SK-N-SH (cell line): Measurements from ENCODE around the gene ZNF202. TPM values are rescaled to one million over a fixed set of nuclear protein-coding genes. Genes with fewer than 3 reads are reported as not detected.

Experiments used
- CTCF ChIA-PET: fragments of 300-600, 350-600 bp; formaldehyde crosslinking; extraction: SDS; loops from one replicate; lab custom pipeline; 2021; lab: Yijun Ruan, JAX
- POLR2A ChIA-PET: fragments of 350-600 bp; sonication (Branson Sonifier 250); formaldehyde crosslinking; extraction: SDS; loops from one replicate; lab custom pipeline; 2020; ENCODE audit warnings: antibody characterized with exemption, inconsistent platforms; lab: Yijun Ruan, JAX
- DNase-seq: peaks from one replicate; pipeline ENCODE4 v3.0.0; 2012
- H2AFZ ChIP-seq: fragments of 200-600 bp; sonication (generic); 2 replicates; pipeline ENCODE4 v1.8.1; 2016; ENCODE audit warnings: antibody characterized with exemption, mild to moderate bottlenecking, low read depth
- H3F3A ChIP-seq: fragments of 200-600 bp; sonication (generic); replicated peaks from 2 replicates; pipeline ENCODE3; 2016; ENCODE audit warnings: antibody characterized with exemption, mild to moderate bottlenecking; ENCODE audit not compliant: insufficient read depth
- H3K27ac ChIP-seq, 2 experiments: fragments of 200-500 bp in 1 of 2; fragments of 200-600 bp in 1 of 2; sonication (Bioruptor generic) in 1 of 2; sonication (generic), shearing (Covaris generic) in 1 of 2; 2 replicates each; pipeline versions ENCODE4 v1.5.1 to v1.6.1; 2014 to 2016; ENCODE audit warnings: low read depth in 2 of 2, inconsistent platforms in 1 of 2, low read length in 1 of 2, mild to moderate bottlenecking in 1 of 2, mixed read lengths in 1 of 2
- H3K27me3 ChIP-seq: fragments of 200-600 bp; sonication (generic), shearing (Covaris generic); 2 replicates; pipeline ENCODE4 v1.6.1; 2016; ENCODE audit warnings: mixed run types; ENCODE audit not compliant: insufficient read depth
- H3K36me3 ChIP-seq, 2 experiments: fragments of 200-500 bp in 1 of 2; fragments of 200-600 bp in 1 of 2; sonication (Bioruptor generic) in 1 of 2; sonication (generic) in 1 of 2; replicated peaks in 1 of 2; 2 replicates each; pipeline versions ENCODE3 to v1.5.1; 2014 to 2016; ENCODE audit warnings: low read length in 1 of 2, mild to moderate bottlenecking in 1 of 2; ENCODE audit not compliant: insufficient read depth in 2 of 2, control insufficient read depth in 1 of 2
- H3K4me1 ChIP-seq, 2 experiments: fragments of 200-500 bp in 1 of 2; fragments of 200-600 bp in 1 of 2; sonication (Bioruptor generic) in 1 of 2; sonication (generic), shearing (Covaris generic) in 1 of 2; 2 replicates each; pipeline versions ENCODE4 v1.5.1 to v1.6.1; 2014 to 2016; ENCODE audit warnings: low read depth in 1 of 2, low read length in 1 of 2, mixed run types in 1 of 2; ENCODE audit not compliant: insufficient read depth in 2 of 2, control insufficient read depth in 1 of 2
- H3K4me2 ChIP-seq: fragments of 200-600 bp; sonication (generic), shearing (Covaris generic); 2 replicates; pipeline ENCODE4 v1.6.1; 2017; ENCODE audit warnings: mixed run types
- H3K4me3 ChIP-seq, 2 experiments: fragments of 200-500 bp in 1 of 2; fragments of 200-600 bp in 1 of 2; sonication (Bioruptor generic) in 1 of 2; sonication (generic), shearing (Covaris generic) in 1 of 2; 2 replicates each; pipeline versions ENCODE4 v1.5.1 to v1.8.1; 2014 to 2016; ENCODE audit warnings: low read depth in 2 of 2, inconsistent platforms in 1 of 2, low read length in 1 of 2, mild to moderate bottlenecking in 1 of 2, mixed read lengths in 1 of 2, moderate library complexity in 1 of 2
- H3K79me2 ChIP-seq: fragments of 200-600 bp; sonication (generic); 2 replicates; pipeline ENCODE4 v1.8.1; 2017; ENCODE audit warnings: mild to moderate bottlenecking; ENCODE audit not compliant: insufficient read depth
- H3K9ac ChIP-seq: fragments of 200-600 bp; sonication (generic); 2 replicates; pipeline ENCODE4 v1.6.1; 2017; ENCODE audit warnings: mixed run types
- H3K9me2 ChIP-seq: fragments of 200-600 bp; sonication (generic); 2 replicates; pipeline ENCODE4 v1.6.1; 2017; ENCODE audit warnings: mixed run types
- H3K9me3 ChIP-seq: fragments of 200-600 bp; sonication (generic); 2 replicates; pipeline ENCODE4 v1.6.1; 2017; ENCODE audit warnings: mixed run types, mild to moderate bottlenecking, moderate library complexity
- H4K20me1 ChIP-seq: fragments of 200-600 bp; sonication (generic); 2 replicates; pipeline ENCODE4 v1.6.1; 2017; ENCODE audit warnings: mild to moderate bottlenecking, mixed run types; ENCODE audit not compliant: insufficient read depth
- CHD2 ChIP-seq: fragments of 150-350 bp; IDR thresholded peaks from 2 replicates; pipeline ENCODE4 v1.6.1; 2018; ENCODE audit warnings: low read length; ENCODE audit not compliant: partially characterized antibody
- MXI1 ChIP-seq: IDR thresholded peaks from 2 replicates; pipeline ENCODE4 v1.6.1; 2012; ENCODE audit warnings: mild to moderate bottlenecking, low read depth, low read length, improper control_type of control experiment
- NFIC ChIP-seq: IDR thresholded peaks from 2 replicates; pipeline ENCODE4 v1.4.0; 2012; ENCODE audit warnings: borderline replicate concordance
- RFX5 ChIP-seq: IDR thresholded peaks from 2 replicates; pipeline ENCODE4 v1.6.1; 2012; ENCODE audit warnings: mild to moderate bottlenecking, improper control_type of control experiment, low read length
- TAF1 ChIP-seq: IDR thresholded peaks from 2 replicates; pipeline ENCODE4 v1.6.1; 2012; ENCODE audit warnings: low read depth, mild to moderate bottlenecking, low read length, moderate library complexity, borderline replicate concordance
- WGBS: methylation state at CpG from one replicate; pipeline ENCODE4 v1.1.6; 2017; ENCODE audit warnings: low lambda C conversion rate; 5-methylcytosine and 5-hydroxymethylcytosine counted together
- polyA plus RNA-seq, 3 experiments: library from polyadenylated mRNA; depleted of rRNA; stranded (reverse); fragments of >200 nt; gene quantifications; 2 replicates each; pipeline ENCODE4 v1.2.3, GENCODE V29; 2012
- TF ChIP-seq, protein P1 (sequence below): IDR thresholded peaks from 2 replicates; pipeline ENCODE4 v1.6.1; 2012; ENCODE audit warnings: mild to moderate bottlenecking, low read depth, low read length, moderate library complexity
- TF ChIP-seq, protein P2 (sequence below): IDR thresholded peaks from 2 replicates; pipeline ENCODE4 v1.4.0; 2012; ENCODE audit warnings: low read depth
- TF ChIP-seq, protein P3 (sequence below): IDR thresholded peaks from 2 replicates; pipeline ENCODE4; 2012

Gene ZNF202
- polyA plus RNA-seq, 1 of the 3 experiments (the other 2 are of a cell fraction): 11.3 TPM

DNA sequence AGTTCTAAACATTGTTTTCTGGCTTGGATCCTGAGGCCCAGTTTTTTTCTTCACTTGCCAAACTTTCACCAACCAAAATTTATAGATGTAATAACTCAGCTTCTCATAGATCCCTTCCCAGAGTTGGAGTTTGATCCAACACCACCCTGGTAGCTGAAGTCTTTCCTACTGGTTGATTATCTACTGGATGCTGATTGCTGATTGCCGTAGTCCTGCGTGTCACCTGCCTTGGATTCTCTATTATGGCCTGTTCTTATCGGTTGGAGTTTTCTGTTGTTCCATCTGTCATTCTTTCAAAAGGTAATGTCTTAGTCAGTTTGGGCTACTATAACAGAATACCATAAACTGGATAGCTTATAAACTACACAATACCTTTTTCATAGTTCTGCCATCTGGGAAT, 30.2 kb upstream of the ZNF202 start:
- DNase-seq: no peak
- WGBS: 70% methylated on average over 3 of the region's 3 CpGs
- H3K9ac ChIP-seq: no peak overlapping the region
- H3K27me3 ChIP-seq: no peaks in the 10 kb centered on the region; the same call in 1 of the 2 replicates
- no peaks in the 10 kb centered on the region for H3K36me3 ChIP-seq
- H3K4me3 ChIP-seq: no peak overlapping the region
- H3K27ac ChIP-seq: no peak overlapping the region
- no peaks in the 10 kb centered on the region for H3F3A ChIP-seq
- H2AFZ ChIP-seq: no peak overlapping the region
- no peaks in the 10 kb centered on the region for H4K20me1 ChIP-seq
- no peaks in the 10 kb centered on the region for H3K9me3 ChIP-seq
- H3K4me1 ChIP-seq: no peaks in the 10 kb centered on the region
- no peaks in the 10 kb centered on the region for H3K9me2 ChIP-seq
- TF ChIP-seq RFX5 (no peak), CHD2 (no peak), MXI1 (no peak)
- TF ChIP-seq, protein P1, sequence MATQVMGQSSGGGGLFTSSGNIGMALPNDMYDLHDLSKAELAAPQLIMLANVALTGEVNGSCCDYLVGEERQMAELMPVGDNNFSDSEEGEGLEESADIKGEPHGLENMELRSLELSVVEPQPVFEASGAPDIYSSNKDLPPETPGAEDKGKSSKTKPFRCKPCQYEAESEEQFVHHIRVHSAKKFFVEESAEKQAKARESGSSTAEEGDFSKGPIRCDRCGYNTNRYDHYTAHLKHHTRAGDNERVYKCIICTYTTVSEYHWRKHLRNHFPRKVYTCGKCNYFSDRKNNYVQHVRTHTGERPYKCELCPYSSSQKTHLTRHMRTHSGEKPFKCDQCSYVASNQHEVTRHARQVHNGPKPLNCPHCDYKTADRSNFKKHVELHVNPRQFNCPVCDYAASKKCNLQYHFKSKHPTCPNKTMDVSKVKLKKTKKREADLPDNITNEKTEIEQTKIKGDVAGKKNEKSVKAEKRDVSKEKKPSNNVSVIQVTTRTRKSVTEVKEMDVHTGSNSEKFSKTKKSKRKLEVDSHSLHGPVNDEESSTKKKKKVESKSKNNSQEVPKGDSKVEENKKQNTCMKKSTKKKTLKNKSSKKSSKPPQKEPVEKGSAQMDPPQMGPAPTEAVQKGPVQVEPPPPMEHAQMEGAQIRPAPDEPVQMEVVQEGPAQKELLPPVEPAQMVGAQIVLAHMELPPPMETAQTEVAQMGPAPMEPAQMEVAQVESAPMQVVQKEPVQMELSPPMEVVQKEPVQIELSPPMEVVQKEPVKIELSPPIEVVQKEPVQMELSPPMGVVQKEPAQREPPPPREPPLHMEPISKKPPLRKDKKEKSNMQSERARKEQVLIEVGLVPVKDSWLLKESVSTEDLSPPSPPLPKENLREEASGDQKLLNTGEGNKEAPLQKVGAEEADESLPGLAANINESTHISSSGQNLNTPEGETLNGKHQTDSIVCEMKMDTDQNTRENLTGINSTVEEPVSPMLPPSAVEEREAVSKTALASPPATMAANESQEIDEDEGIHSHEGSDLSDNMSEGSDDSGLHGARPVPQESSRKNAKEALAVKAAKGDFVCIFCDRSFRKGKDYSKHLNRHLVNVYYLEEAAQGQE: no peak
- TF ChIP-seq, protein P2, sequence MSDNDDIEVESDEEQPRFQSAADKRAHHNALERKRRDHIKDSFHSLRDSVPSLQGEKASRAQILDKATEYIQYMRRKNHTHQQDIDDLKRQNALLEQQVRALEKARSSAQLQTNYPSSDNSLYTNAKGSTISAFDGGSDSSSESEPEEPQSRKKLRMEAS: no peak
- ChIA-PET CTCF (no interaction called here), POLR2A (no interaction called here)
- H3K79me2 ChIP-seq: no peaks in the 10 kb centered on the region
- no peak overlapping the region for H3K4me2 ChIP-seq

DNA sequence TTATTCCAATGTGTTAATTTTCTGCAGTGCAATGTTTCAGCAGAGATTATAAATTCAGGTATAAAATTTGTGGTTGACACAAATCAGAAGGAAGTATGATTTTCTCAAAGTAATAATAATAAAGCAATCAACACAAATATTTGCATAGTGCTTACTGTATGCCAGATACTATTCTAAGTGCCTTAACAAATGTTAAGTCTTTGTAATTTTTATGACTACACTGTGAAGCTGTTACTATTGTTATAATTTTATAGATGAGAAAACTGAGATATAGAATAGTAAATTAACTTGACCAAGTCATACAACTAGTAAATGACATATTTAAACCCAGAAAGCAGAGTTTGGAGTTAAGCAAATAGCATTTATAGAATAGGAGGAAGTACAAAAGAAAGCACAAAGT, 29.3 kb upstream of the ZNF202 start:
- TF ChIP-seq NFIC (no peak), TAF1 (no peak)
- TF ChIP-seq, protein P1: no peak
- TF ChIP-seq, protein P3, sequence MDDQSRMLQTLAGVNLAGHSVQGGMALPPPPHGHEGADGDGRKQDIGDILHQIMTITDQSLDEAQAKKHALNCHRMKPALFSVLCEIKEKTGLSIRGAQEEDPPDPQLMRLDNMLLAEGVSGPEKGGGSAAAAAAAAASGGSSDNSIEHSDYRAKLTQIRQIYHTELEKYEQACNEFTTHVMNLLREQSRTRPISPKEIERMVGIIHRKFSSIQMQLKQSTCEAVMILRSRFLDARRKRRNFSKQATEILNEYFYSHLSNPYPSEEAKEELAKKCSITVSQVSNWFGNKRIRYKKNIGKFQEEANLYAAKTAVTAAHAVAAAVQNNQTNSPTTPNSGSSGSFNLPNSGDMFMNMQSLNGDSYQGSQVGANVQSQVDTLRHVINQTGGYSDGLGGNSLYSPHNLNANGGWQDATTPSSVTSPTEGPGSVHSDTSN: no peak
- Histone ChIP-seq H3K27ac (no peak overlapping the region), H3K36me3 (no peaks in the 10 kb centered on the region), H3K9me3 (no peaks in the 10 kb centered on the region), H3K9me2 (no peaks in the 10 kb centered on the region), H3K4me2 (no peak overlapping the region), H3K4me1 (no peaks in the 10 kb centered on the region), H3K4me3 (no peak overlapping the region), H3K9ac (no peak overlapping the region), H3F3A (no peaks in the 10 kb centered on the region), H4K20me1 (no peaks in the 10 kb centered on the region), H3K27me3 (no peaks in the 10 kb centered on the region), H3K79me2 (no peaks in the 10 kb centered on the region), H2AFZ (no peak overlapping the region)
- CTCF ChIA-PET: no interaction called here
- POLR2A ChIA-PET: no interaction called here
- DNase-seq: no peak
